HEK293 (cell line): Measurements from ENCODE around the gene CDCA5.

Experiments used
- HOXA7 ChIP-seq: sonication (generic); formaldehyde crosslinking; IDR thresholded peaks from 2 replicates; pipeline ENCODE4 v1.8.1; 2022; ENCODE audit warnings: missing genetic modification reagents, borderline replicate concordance
- SALL2 ChIP-seq: fragments of 450-650 bp; formaldehyde crosslinking; IDR thresholded peaks from 2 replicates; pipeline ENCODE4 v1.5.0; 2017; ENCODE audit warnings: missing biosample characterization, mild to moderate bottlenecking, missing genetic modification characterization, borderline replicate concordance
- SETDB1 ChIP-seq: IDR thresholded peaks from one replicate; pipeline ENCODE4 v1.6.1; 2017; ENCODE audit warnings: mild to moderate bottlenecking, low read length, moderate library complexity, mixed read lengths; ENCODE audit not compliant: insufficient read length
- TCF7L2 ChIP-seq: IDR thresholded peaks from 2 replicates; pipeline ENCODE4 v1.6.1; 2011; ENCODE audit warnings: low read depth, mild to moderate bottlenecking, inconsistent platforms, low read length, moderate library complexity, borderline replicate concordance
- ZNF112 ChIP-seq: fragments of 450-650 bp; formaldehyde crosslinking; IDR thresholded peaks from 2 replicates; pipeline ENCODE4 v1.5.0; 2017; ENCODE audit warnings: missing biosample characterization, missing genetic modification characterization
- ZNF274 ChIP-seq, 2 experiments: fragments of 200-500 bp in 1 of 2; fragments of 450-650 bp in 1 of 2; sonication (Bioruptor generic) in 1 of 2; formaldehyde crosslinking in 1 of 2; IDR thresholded peaks; 2 replicates each; pipeline versions ENCODE4 v1.5.1 to v1.6.1; 2014 to 2016; ENCODE audit warnings: borderline replicate concordance in 1 of 2, inconsistent platforms in 1 of 2, low read length in 1 of 2, missing biosample characterization in 1 of 2, missing genetic modification characterization in 1 of 2
- ZNF292 ChIP-seq: fragments of 450-650 bp; formaldehyde crosslinking; IDR thresholded peaks from 2 replicates; pipeline ENCODE4 v1.5.1; 2016; ENCODE audit warnings: low read depth, missing biosample characterization, missing genetic modification characterization, borderline replicate concordance
- ZNF529 ChIP-seq: fragments of 450-650 bp; formaldehyde crosslinking; IDR thresholded peaks from 2 replicates; pipeline ENCODE4 v1.5.1; 2017; ENCODE audit warnings: missing genetic modification characterization, missing biosample characterization; ENCODE audit not compliant: insufficient replicate concordance
- ZNF585B ChIP-seq: fragments of 450-650 bp; formaldehyde crosslinking; IDR thresholded peaks from 2 replicates; pipeline ENCODE4 v1.5.1; 2016; ENCODE audit warnings: missing biosample characterization, missing genetic modification characterization
- ZSCAN16 ChIP-seq: fragments of 450-650 bp; formaldehyde crosslinking; IDR thresholded peaks from 2 replicates; pipeline ENCODE4 v1.5.1; 2016; ENCODE audit warnings: missing biosample characterization, missing genetic modification characterization
- TF ChIP-seq, protein P1 (sequence below): fragments of 450-650 bp; formaldehyde crosslinking; optimal IDR thresholded peaks from 2 replicates; pipeline ENCODE3; 2016; ENCODE audit warnings: missing biosample characterization, mild to moderate bottlenecking, missing genetic modification characterization
- TF ChIP-seq, protein P2 (sequence below): fragments of 450-650 bp; formaldehyde crosslinking; IDR thresholded peaks from 2 replicates; pipeline ENCODE4 v1.5.1; 2016; ENCODE audit warnings: missing biosample characterization, missing genetic modification characterization
- TF ChIP-seq, protein P3 (sequence below): sonication (generic); formaldehyde crosslinking; IDR thresholded peaks from 2 replicates; pipeline ENCODE4 v1.8.1; 2022; ENCODE audit warnings: mild to moderate bottlenecking, moderate library complexity, missing genetic modification reagents

DNA sequence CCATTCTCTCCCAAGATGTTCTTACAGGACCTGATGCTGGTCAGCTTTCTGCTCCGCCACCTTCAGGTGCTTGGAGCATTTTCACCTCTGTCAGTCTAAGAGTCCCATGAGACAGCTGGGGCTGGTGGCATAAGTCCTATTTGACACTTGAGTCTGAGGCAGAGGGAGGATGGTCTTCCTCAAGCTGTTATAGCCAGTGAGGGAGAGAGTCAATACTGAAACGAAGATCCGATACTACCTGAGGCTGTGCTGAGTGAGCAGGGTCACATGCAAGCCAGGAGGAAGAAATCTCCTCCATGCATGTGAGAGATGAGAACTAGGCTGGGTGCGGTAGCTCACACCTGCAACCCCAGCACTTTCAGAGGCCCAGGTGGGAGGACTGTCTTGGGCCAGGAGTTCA lies 5.8 kb upstream of the CDCA5 start:
- TF ChIP-seq ZSCAN16 (tag by site-specific recombination) (no peak), ZNF274 (IDR thresholded peaks at IDR 0.05; ENCODE audit: low read length) (no peak), ZNF274 (tag by site-specific recombination; IDR thresholded peaks at IDR 0.05; ENCODE audit: borderline replicate concordance) (no peak), TCF7L2 (no peak), ZNF585B (tag by site-specific recombination) (no peak), ZNF112 (tag by site-specific recombination) (no peak), SETDB1 (no peak), ZNF292 (no peak), HOXA7 (CRISPR knock-in tag) (no peak), ZNF529 (tag by site-specific recombination) (no peak), SALL2 (tag by site-specific recombination) (no peak)
- TF ChIP-seq, protein P1, sequence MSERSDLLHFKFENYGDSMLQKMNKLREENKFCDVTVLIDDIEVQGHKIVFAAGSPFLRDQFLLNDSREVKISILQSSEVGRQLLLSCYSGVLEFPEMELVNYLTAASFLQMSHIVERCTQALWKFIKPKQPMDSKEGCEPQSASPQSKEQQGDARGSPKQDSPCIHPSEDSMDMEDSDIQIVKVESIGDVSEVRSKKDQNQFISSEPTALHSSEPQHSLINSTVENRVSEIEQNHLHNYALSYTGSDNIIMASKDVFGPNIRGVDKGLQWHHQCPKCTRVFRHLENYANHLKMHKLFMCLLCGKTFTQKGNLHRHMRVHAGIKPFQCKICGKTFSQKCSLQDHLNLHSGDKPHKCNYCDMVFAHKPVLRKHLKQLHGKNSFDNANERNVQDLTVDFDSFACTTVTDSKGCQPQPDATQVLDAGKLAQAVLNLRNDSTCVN (tag by site-specific recombination) = no peak
- TF ChIP-seq, protein P2, sequence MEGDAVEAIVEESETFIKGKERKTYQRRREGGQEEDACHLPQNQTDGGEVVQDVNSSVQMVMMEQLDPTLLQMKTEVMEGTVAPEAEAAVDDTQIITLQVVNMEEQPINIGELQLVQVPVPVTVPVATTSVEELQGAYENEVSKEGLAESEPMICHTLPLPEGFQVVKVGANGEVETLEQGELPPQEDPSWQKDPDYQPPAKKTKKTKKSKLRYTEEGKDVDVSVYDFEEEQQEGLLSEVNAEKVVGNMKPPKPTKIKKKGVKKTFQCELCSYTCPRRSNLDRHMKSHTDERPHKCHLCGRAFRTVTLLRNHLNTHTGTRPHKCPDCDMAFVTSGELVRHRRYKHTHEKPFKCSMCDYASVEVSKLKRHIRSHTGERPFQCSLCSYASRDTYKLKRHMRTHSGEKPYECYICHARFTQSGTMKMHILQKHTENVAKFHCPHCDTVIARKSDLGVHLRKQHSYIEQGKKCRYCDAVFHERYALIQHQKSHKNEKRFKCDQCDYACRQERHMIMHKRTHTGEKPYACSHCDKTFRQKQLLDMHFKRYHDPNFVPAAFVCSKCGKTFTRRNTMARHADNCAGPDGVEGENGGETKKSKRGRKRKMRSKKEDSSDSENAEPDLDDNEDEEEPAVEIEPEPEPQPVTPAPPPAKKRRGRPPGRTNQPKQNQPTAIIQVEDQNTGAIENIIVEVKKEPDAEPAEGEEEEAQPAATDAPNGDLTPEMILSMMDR (tag by site-specific recombination) = no peak
- TF ChIP-seq, protein P3, sequence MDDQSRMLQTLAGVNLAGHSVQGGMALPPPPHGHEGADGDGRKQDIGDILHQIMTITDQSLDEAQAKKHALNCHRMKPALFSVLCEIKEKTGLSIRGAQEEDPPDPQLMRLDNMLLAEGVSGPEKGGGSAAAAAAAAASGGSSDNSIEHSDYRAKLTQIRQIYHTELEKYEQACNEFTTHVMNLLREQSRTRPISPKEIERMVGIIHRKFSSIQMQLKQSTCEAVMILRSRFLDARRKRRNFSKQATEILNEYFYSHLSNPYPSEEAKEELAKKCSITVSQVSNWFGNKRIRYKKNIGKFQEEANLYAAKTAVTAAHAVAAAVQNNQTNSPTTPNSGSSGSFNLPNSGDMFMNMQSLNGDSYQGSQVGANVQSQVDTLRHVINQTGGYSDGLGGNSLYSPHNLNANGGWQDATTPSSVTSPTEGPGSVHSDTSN (CRISPR knock-in tag) = no peak
